ENCODE results near the gene CHST15. TPM values are rescaled to one million over a fixed set of nuclear protein-coding genes. Genes with fewer than 3 reads are reported as not detected.

The CHST15 gene
- total RNA-seq, 4 donors from 2014 or later: 43.2 to 104 (median 81.5) TPM

DNA sequence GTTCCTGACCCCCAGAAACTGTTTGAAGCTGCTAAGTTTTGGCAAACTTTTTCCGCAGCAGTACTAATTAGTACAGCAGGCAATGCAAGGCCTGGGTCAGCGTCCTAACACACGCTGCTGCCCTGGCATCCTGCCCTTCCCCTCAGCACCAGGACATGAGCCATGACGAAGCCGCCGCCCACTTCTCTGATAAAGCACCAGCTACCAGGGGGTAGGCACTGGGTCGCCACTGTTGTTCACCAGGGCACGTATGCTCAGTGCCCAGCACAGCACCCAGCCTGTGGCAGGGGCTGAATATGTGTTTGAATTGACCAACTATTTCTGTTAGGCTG lies 59.5 kb downstream of the CHST15 start:
- TF ChIP-seq, protein P1, sequence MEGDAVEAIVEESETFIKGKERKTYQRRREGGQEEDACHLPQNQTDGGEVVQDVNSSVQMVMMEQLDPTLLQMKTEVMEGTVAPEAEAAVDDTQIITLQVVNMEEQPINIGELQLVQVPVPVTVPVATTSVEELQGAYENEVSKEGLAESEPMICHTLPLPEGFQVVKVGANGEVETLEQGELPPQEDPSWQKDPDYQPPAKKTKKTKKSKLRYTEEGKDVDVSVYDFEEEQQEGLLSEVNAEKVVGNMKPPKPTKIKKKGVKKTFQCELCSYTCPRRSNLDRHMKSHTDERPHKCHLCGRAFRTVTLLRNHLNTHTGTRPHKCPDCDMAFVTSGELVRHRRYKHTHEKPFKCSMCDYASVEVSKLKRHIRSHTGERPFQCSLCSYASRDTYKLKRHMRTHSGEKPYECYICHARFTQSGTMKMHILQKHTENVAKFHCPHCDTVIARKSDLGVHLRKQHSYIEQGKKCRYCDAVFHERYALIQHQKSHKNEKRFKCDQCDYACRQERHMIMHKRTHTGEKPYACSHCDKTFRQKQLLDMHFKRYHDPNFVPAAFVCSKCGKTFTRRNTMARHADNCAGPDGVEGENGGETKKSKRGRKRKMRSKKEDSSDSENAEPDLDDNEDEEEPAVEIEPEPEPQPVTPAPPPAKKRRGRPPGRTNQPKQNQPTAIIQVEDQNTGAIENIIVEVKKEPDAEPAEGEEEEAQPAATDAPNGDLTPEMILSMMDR (IDR thresholded peaks at IDR 0.05): no peak
- TF ChIP-seq POLR2A (IDR thresholded peaks at IDR 0.05): no peak
- H3K36me3 ChIP-seq: peaks cover 30 to 42% of the 10 kb centered on the region in 2 donors
- H3K4me1 ChIP-seq: peaks cover 16 to 19% of the 10 kb centered on the region in 2 donors
- H3K27me3 ChIP-seq: no peaks in the 10 kb centered on the region
- 20 to 43% methylated on average over 2 to 8 of the region's 8 CpGs for WGBS, 2 donors
- intact Hi-C loops (cut with DNase I): no loop called here
- no peak overlapping the region for H3K4me3 ChIP-seq (replicated peaks in 1 of 3)
- no peaks in the 10 kb centered on the region for H3K9me3 ChIP-seq
- peak overlapping the region in 2 of 3 donors; percentile 21 to 37 for H3K27ac ChIP-seq
- peak; percentile 85 to 89 for DNase-seq

DNA sequence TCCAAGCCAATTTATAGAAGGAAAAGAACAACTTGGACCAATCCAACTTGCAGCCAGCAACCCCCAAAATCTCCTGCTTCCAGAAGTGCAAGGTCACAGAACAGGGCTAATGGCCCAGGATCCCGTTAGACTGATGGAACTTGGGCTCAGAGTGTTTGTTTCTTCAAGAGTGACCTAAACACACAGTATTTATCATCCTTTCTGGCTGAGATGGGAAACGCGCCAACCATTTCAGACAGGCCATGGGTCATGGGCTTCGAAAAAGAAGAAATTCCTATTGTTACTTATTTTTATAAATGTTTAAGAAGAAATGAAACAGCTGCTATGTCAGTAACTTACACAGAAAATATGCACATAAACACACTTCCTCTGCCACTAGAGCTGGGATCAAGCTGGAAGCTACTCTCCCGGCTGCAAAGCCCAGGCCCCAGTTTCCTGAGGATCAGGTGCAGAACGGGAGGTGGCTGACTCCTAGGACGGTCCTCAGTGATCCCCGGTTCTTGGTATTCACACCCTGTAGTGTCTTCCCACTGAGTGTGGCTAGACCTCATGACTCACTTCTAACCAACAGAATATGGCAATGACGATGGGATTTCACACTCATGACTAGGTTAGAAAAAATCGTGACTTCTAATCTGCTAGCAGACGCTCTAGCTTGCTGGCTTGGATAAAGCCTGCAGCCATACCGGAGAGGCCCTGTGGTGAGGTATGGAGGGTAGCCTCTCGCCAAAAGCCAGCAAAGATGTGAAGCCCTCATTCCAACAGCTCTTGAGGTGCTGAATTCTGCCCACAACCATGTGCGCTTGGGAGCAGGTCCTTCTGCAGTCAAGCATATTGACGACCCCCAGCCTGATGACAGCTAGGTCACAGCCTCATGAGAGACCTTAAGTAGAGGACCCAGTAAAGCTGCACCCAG lies 60.2 kb downstream of the CHST15 start:
- no peak for DNase-seq
- peaks cover 16 to 19% of the 10 kb centered on the region in 2 donors for H3K4me1 ChIP-seq
- intact Hi-C loops (cut with DNase I): no loop called here
- H3K4me3 ChIP-seq (replicated peaks in 1 of 3): no peak overlapping the region
- TF ChIP-seq, protein P1 (IDR thresholded peaks at IDR 0.05): no peak
- TF ChIP-seq POLR2A (IDR thresholded peaks at IDR 0.05): no peak
- peaks cover 26 to 42% of the 10 kb centered on the region in 2 donors for H3K36me3 ChIP-seq
- WGBS, 2 donors: 79 to 80% methylated on average over 13 of the region's 15 CpGs
- peak overlapping the region in 1 of 3 donors; percentile 56 for H3K27ac ChIP-seq
- H3K9me3 ChIP-seq: no peaks in the 10 kb centered on the region
- no peaks in the 10 kb centered on the region for H3K27me3 ChIP-seq

- Histone ChIP-seq H3K36me3 (peaks cover 18 to 35% of the 10 kb centered on the region in 2 donors), H3K27me3 (no peaks in the 10 kb centered on the region), H3K27ac (no peak overlapping the region), H3K9me3 (no peaks in the 10 kb centered on the region), H3K4me1 (peaks cover 16 to 19% of the 10 kb centered on the region in 2 donors), H3K4me3 (replicated peaks in 1 of 3) (no peak overlapping the region)
- intact Hi-C loops (cut with DNase I): no loop called here
- WGBS, 2 donors: 76 to 77% methylated on average over 8 of the region's 8 CpGs
- TF ChIP-seq, protein P1 (IDR thresholded peaks at IDR 0.05): no peak
- TF ChIP-seq POLR2A (IDR thresholded peaks at IDR 0.05): no peak
- DNase-seq: no peak
Observed at GRCh38 chr10:124032087-124032935, 61.1 kb downstream of the CHST15 start.

DNA sequence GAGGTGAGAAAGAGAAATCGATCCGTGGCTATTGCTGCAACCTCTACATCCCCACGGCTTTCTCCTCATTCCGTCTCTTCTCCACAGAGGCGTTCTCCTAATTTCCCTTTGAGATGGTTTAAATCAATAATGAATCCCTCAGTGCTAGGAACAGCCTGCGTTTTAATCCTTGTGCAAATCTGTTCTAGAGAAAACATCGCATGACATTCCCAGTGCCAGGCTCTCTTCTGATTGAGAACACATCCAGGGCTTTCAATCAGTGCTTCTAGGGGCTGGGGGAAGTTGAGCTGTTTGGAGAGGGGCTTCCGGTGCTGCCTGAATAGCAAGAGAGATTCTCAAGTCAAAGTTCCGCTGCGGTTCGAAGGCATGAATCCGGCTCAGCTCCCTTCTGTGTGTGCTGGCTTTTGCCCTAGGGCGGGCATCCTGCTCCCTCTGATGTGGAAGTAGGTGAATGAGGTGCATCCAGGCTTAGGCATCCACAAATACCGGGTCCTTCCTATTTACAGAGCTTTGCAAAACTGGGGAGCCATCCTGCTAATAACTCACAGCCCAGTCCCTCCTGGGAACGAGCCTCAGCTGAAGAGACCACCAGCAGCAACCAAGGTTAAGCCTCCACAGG lies 62.8 kb downstream of the CHST15 start:
- WGBS, 2 donors: 79 to 90% methylated on average over 15 of the region's 15 CpGs
- no peak overlapping the region for H3K27ac ChIP-seq

More for the DNA sequence above, 62.8 kb downstream of the CHST15 start:
- Histone ChIP-seq H3K4me3 (replicated peaks in 1 of 3) (no peak overlapping the region), H3K9me3 (no peaks in the 10 kb centered on the region), H3K4me1 (peaks cover 16 to 19% of the 10 kb centered on the region in 2 donors), H3K36me3 (peaks cover 6 to 24% of the 10 kb centered on the region in 2 donors), H3K27me3 (no peaks in the 10 kb centered on the region)
- TF ChIP-seq, protein P1 (IDR thresholded peaks at IDR 0.05): no peak
- no peak for TF ChIP-seq POLR2A (IDR thresholded peaks at IDR 0.05)
- intact Hi-C loops (cut with DNase I): no loop called here
- DNase-seq: no peak
